ENCODE measurements around the gene CFAP65. TPM values are rescaled to one million over a fixed set of nuclear protein-coding genes. Genes with fewer than 3 reads are reported as not detected.

The CFAP65 gene
- total RNA-seq, 1 experiment from 2014 or later: 0.44 TPM

DNA sequence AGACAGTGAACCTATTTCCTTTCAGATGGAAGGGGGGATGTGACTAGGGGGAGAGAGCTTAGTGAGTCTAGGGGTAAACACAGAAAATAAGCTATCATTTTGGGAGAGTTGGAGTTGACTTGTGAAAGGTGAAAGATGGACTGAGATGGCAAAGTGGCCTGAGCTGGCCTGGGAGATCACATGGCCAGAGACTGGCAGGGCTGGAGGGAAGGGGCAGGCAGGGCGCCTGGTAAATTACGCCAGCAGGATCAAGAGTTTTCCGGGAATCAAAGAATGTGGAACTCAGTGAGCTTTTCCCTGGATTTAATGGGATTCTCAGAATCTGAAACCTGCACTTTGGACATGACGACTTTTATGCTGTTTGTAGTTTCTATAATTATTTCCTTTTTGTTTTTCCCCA lies 841 bp upstream of the CFAP65 start:
- ChIA-PET CTCF (interaction anchor here (1.5 to 6.6 kb wide), 10 partner anchors 13 to 144 kb away, joined by 3 to 75 read pairs (median 9); partner anchors contain the start of gene CRYBA2), POLR2A (no interaction called here)
- Mint-ChIP-seq H3K36me3 (no peaks in the 10 kb centered on the region), H3K9me3 (no peaks in the 10 kb centered on the region), H3K4me3 (no peak overlapping the region), H3K27ac (0 out of 2 replicates have a peak overlapping the region, but pooled peaks have one; percentile 8), H3K27me3 (ENCODE audit: low read depth) (peaks cover 34% of the 10 kb centered on the region), H3K4me1 (peaks cover 4% of the 10 kb centered on the region; the same call in 1 of the 2 replicates)
- DNase-seq (ENCODE audit: low spot score) (no peak), ATAC-seq (no peak)
- TF ChIP-seq, protein P1, sequence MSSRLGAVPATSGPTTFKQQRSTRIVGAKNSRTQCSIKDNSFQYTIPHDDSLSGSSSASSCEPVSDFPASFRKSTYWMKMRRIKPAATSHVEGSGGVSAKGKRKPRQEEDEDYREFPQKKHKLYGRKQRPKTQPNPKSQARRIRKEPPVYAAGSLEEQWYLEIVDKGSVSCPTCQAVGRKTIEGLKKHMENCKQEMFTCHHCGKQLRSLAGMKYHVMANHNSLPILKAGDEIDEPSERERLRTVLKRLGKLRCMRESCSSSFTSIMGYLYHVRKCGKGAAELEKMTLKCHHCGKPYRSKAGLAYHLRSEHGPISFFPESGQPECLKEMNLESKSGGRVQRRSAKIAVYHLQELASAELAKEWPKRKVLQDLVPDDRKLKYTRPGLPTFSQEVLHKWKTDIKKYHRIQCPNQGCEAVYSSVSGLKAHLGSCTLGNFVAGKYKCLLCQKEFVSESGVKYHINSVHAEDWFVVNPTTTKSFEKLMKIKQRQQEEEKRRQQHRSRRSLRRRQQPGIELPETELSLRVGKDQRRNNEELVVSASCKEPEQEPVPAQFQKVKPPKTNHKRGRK (CRISPR knock-in tag; IDR thresholded peaks at IDR 0.05; ENCODE audit: borderline replicate concordance): no peak
- TF ChIP-seq, protein P2, sequence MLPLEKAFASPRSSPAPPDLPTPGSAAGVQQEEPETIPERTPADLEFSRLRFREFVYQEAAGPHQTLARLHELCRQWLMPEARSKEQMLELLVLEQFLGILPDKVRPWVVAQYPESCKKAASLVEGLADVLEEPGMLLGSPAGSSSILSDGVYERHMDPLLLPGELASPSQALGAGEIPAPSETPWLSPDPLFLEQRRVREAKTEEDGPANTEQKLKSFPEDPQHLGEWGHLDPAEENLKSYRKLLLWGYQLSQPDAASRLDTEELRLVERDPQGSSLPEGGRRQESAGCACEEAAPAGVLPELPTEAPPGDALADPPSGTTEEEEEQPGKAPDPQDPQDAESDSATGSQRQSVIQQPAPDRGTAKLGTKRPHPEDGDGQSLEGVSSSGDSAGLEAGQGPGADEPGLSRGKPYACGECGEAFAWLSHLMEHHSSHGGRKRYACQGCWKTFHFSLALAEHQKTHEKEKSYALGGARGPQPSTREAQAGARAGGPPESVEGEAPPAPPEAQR (CRISPR knock-in tag; IDR thresholded peaks at IDR 0.05): no peak
- TF ChIP-seq, protein P3, sequence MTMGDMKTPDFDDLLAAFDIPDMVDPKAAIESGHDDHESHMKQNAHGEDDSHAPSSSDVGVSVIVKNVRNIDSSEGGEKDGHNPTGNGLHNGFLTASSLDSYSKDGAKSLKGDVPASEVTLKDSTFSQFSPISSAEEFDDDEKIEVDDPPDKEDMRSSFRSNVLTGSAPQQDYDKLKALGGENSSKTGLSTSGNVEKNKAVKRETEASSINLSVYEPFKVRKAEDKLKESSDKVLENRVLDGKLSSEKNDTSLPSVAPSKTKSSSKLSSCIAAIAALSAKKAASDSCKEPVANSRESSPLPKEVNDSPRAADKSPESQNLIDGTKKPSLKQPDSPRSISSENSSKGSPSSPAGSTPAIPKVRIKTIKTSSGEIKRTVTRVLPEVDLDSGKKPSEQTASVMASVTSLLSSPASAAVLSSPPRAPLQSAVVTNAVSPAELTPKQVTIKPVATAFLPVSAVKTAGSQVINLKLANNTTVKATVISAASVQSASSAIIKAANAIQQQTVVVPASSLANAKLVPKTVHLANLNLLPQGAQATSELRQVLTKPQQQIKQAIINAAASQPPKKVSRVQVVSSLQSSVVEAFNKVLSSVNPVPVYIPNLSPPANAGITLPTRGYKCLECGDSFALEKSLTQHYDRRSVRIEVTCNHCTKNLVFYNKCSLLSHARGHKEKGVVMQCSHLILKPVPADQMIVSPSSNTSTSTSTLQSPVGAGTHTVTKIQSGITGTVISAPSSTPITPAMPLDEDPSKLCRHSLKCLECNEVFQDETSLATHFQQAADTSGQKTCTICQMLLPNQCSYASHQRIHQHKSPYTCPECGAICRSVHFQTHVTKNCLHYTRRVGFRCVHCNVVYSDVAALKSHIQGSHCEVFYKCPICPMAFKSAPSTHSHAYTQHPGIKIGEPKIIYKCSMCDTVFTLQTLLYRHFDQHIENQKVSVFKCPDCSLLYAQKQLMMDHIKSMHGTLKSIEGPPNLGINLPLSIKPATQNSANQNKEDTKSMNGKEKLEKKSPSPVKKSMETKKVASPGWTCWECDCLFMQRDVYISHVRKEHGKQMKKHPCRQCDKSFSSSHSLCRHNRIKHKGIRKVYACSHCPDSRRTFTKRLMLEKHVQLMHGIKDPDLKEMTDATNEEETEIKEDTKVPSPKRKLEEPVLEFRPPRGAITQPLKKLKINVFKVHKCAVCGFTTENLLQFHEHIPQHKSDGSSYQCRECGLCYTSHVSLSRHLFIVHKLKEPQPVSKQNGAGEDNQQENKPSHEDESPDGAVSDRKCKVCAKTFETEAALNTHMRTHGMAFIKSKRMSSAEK (CRISPR knock-in tag; IDR thresholded peaks at IDR 0.05; ENCODE audit: borderline replicate concordance): no peak
- TF ChIP-seq, protein P4, sequence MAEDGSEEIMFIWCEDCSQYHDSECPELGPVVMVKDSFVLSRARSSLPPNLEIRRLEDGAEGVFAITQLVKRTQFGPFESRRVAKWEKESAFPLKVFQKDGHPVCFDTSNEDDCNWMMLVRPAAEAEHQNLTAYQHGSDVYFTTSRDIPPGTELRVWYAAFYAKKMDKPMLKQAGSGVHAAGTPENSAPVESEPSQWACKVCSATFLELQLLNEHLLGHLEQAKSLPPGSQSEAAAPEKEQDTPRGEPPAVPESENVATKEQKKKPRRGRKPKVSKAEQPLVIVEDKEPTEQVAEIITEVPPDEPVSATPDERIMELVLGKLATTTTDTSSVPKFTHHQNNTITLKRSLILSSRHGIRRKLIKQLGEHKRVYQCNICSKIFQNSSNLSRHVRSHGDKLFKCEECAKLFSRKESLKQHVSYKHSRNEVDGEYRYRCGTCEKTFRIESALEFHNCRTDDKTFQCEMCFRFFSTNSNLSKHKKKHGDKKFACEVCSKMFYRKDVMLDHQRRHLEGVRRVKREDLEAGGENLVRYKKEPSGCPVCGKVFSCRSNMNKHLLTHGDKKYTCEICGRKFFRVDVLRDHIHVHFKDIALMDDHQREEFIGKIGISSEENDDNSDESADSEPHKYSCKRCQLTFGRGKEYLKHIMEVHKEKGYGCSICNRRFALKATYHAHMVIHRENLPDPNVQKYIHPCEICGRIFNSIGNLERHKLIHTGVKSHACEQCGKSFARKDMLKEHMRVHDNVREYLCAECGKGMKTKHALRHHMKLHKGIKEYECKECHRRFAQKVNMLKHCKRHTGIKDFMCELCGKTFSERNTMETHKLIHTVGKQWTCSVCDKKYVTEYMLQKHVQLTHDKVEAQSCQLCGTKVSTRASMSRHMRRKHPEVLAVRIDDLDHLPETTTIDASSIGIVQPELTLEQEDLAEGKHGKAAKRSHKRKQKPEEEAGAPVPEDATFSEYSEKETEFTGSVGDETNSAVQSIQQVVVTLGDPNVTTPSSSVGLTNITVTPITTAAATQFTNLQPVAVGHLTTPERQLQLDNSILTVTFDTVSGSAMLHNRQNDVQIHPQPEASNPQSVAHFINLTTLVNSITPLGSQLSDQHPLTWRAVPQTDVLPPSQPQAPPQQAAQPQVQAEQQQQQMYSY (CRISPR knock-in tag; IDR thresholded peaks at IDR 0.05): no peak
- TF ChIP-seq, protein P5, sequence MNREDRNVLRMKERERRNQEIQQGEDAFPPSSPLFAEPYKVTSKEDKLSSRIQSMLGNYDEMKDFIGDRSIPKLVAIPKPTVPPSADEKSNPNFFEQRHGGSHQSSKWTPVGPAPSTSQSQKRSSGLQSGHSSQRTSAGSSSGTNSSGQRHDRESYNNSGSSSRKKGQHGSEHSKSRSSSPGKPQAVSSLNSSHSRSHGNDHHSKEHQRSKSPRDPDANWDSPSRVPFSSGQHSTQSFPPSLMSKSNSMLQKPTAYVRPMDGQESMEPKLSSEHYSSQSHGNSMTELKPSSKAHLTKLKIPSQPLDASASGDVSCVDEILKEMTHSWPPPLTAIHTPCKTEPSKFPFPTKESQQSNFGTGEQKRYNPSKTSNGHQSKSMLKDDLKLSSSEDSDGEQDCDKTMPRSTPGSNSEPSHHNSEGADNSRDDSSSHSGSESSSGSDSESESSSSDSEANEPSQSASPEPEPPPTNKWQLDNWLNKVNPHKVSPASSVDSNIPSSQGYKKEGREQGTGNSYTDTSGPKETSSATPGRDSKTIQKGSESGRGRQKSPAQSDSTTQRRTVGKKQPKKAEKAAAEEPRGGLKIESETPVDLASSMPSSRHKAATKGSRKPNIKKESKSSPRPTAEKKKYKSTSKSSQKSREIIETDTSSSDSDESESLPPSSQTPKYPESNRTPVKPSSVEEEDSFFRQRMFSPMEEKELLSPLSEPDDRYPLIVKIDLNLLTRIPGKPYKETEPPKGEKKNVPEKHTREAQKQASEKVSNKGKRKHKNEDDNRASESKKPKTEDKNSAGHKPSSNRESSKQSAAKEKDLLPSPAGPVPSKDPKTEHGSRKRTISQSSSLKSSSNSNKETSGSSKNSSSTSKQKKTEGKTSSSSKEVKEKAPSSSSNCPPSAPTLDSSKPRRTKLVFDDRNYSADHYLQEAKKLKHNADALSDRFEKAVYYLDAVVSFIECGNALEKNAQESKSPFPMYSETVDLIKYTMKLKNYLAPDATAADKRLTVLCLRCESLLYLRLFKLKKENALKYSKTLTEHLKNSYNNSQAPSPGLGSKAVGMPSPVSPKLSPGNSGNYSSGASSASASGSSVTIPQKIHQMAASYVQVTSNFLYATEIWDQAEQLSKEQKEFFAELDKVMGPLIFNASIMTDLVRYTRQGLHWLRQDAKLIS (CRISPR knock-in tag; IDR thresholded peaks at IDR 0.05; ENCODE audit: borderline replicate concordance): no peak
- TF ChIP-seq ELF4 (CRISPR knock-in tag; IDR thresholded peaks at IDR 0.05; ENCODE audit: low read depth) (no peak), ATF1 (CRISPR knock-in tag; IDR thresholded peaks at IDR 0.05) (no peak)

DNA sequence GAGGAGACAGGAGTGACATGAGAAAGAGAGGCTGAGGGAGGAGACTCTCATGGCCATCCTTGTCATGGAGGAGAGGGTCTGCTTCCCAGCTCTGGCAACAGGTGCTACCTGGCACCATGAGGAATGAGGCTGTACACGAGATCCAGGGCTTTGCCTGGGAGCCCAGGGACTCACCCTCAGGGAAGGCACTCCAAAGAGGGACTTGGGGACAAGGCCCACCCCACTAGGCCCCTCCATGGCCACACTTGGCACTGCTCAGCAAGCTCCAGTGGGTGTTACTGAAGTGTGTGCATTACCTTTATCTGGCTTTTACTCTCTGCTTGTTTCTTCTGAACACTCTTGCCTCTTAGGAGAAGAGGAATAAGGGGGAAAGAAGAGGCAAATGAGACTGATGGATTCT lies 2.7 kb downstream of the CFAP65 start:
- DNase-seq (ENCODE audit: low spot score): no peak
- Mint-ChIP-seq H3K9me3 (no peaks in the 10 kb centered on the region), H3K4me1 (peaks cover 4% of the 10 kb centered on the region; the same call in 1 of the 2 replicates), H3K4me3 (no peak overlapping the region), H3K36me3 (no peaks in the 10 kb centered on the region), H3K27me3 (ENCODE audit: low read depth) (peaks cover 26% of the 10 kb centered on the region), H3K27ac (no peak overlapping the region)
- ChIA-PET CTCF (interaction anchor here (0.9 to 6.6 kb wide), 4 partner anchors 10 to 116 kb away, joined by 3 to 75 read pairs (median 6); no protein-coding TSS in a partner anchor), POLR2A (no interaction called here)
- ATAC-seq: no peak
- TF ChIP-seq, protein P6, sequence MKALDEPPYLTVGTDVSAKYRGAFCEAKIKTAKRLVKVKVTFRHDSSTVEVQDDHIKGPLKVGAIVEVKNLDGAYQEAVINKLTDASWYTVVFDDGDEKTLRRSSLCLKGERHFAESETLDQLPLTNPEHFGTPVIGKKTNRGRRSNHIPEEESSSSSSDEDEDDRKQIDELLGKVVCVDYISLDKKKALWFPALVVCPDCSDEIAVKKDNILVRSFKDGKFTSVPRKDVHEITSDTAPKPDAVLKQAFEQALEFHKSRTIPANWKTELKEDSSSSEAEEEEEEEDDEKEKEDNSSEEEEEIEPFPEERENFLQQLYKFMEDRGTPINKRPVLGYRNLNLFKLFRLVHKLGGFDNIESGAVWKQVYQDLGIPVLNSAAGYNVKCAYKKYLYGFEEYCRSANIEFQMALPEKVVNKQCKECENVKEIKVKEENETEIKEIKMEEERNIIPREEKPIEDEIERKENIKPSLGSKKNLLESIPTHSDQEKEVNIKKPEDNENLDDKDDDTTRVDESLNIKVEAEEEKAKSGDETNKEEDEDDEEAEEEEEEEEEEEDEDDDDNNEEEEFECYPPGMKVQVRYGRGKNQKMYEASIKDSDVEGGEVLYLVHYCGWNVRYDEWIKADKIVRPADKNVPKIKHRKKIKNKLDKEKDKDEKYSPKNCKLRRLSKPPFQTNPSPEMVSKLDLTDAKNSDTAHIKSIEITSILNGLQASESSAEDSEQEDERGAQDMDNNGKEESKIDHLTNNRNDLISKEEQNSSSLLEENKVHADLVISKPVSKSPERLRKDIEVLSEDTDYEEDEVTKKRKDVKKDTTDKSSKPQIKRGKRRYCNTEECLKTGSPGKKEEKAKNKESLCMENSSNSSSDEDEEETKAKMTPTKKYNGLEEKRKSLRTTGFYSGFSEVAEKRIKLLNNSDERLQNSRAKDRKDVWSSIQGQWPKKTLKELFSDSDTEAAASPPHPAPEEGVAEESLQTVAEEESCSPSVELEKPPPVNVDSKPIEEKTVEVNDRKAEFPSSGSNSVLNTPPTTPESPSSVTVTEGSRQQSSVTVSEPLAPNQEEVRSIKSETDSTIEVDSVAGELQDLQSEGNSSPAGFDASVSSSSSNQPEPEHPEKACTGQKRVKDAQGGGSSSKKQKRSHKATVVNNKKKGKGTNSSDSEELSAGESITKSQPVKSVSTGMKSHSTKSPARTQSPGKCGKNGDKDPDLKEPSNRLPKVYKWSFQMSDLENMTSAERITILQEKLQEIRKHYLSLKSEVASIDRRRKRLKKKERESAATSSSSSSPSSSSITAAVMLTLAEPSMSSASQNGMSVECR (CRISPR knock-in tag; IDR thresholded peaks at IDR 0.05; ENCODE audit: borderline replicate concordance): no peak
- no peak for TF ChIP-seq ZNF263 (CRISPR knock-in tag; IDR thresholded peaks at IDR 0.05; ENCODE audit: low read depth)
- TF ChIP-seq, protein P7, sequence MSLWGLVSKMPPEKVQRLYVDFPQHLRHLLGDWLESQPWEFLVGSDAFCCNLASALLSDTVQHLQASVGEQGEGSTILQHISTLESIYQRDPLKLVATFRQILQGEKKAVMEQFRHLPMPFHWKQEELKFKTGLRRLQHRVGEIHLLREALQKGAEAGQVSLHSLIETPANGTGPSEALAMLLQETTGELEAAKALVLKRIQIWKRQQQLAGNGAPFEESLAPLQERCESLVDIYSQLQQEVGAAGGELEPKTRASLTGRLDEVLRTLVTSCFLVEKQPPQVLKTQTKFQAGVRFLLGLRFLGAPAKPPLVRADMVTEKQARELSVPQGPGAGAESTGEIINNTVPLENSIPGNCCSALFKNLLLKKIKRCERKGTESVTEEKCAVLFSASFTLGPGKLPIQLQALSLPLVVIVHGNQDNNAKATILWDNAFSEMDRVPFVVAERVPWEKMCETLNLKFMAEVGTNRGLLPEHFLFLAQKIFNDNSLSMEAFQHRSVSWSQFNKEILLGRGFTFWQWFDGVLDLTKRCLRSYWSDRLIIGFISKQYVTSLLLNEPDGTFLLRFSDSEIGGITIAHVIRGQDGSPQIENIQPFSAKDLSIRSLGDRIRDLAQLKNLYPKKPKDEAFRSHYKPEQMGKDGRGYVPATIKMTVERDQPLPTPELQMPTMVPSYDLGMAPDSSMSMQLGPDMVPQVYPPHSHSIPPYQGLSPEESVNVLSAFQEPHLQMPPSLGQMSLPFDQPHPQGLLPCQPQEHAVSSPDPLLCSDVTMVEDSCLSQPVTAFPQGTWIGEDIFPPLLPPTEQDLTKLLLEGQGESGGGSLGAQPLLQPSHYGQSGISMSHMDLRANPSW (CRISPR knock-in tag; conservative IDR thresholded peaks at IDR 0.05; ENCODE audit: low read depth): no peak
